Measurements from ENCODE around the gene C1orf53.

DNA sequence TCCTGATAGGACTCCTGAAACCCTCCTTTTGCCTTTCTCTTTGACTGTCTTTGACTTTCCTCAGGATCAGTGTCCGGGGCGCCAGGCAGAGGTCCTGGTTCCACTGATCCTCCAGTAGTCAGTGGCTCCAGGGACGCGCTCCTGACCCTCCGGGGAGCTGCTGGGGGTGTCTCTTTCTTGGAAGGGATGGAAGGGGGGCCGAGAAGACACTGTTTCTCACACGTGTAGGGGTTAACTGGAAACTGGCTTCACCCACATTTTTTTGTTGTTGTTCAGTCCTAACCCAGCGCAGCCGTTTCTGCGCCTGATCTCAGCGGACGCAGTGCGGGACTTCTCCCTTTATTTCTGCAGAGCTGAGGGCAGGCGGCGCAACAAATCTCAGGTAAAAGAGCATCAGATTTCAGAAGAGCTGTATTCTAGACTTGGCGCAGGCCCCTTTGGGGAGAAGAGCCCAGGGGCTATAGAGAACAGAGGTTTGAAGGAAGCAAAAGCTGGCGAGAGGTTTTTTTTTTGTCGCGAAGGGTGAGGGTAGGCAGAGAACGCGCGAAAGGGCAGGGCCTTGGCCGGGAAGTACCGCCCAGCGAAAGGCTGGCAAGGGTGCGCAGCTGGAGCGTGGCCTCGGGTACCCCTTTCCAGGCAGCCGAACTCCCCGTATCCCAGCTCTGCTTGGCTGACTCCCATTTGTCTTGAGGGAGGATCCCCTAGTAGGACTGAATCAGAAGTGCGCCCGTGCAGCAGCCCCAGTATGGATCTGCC, 10.5 kb downstream of the C1orf53 start:
- TF ChIP-seq SCRT2 (tag by site-specific recombination; IDR thresholded peaks at IDR 0.05) (no peak), TRIM28 (IDR thresholded peaks at IDR 0.05; ENCODE audit: borderline replicate concordance, low read length) (no peak), ZNF549 (tag by site-specific recombination; IDR thresholded peaks at IDR 0.05) (no peak), ZNF561 (tag by site-specific recombination; IDR thresholded peaks at IDR 0.05; ENCODE audit: borderline replicate concordance) (no peak), ZXDB (tag by site-specific recombination; IDR thresholded peaks at IDR 0.05) (no peak)
- TF ChIP-seq, protein P1, sequence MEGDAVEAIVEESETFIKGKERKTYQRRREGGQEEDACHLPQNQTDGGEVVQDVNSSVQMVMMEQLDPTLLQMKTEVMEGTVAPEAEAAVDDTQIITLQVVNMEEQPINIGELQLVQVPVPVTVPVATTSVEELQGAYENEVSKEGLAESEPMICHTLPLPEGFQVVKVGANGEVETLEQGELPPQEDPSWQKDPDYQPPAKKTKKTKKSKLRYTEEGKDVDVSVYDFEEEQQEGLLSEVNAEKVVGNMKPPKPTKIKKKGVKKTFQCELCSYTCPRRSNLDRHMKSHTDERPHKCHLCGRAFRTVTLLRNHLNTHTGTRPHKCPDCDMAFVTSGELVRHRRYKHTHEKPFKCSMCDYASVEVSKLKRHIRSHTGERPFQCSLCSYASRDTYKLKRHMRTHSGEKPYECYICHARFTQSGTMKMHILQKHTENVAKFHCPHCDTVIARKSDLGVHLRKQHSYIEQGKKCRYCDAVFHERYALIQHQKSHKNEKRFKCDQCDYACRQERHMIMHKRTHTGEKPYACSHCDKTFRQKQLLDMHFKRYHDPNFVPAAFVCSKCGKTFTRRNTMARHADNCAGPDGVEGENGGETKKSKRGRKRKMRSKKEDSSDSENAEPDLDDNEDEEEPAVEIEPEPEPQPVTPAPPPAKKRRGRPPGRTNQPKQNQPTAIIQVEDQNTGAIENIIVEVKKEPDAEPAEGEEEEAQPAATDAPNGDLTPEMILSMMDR (tag by site-specific recombination; IDR thresholded peaks at IDR 0.05) = no peak
- TF ChIP-seq, protein P2, sequence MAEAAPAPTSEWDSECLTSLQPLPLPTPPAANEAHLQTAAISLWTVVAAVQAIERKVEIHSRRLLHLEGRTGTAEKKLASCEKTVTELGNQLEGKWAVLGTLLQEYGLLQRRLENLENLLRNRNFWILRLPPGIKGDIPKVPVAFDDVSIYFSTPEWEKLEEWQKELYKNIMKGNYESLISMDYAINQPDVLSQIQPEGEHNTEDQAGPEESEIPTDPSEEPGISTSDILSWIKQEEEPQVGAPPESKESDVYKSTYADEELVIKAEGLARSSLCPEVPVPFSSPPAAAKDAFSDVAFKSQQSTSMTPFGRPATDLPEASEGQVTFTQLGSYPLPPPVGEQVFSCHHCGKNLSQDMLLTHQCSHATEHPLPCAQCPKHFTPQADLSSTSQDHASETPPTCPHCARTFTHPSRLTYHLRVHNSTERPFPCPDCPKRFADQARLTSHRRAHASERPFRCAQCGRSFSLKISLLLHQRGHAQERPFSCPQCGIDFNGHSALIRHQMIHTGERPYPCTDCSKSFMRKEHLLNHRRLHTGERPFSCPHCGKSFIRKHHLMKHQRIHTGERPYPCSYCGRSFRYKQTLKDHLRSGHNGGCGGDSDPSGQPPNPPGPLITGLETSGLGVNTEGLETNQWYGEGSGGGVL (tag by site-specific recombination; IDR thresholded peaks at IDR 0.05) = no peak

Data from HEK293 (cell line).